Progenitor cell of endocrine pancreas (in vitro differentiated cells): Measurements from ENCODE around the gene HACD2. TPM values are rescaled to one million over a fixed set of nuclear protein-coding genes. Genes with fewer than 3 reads are reported as not detected.

Source experiments
- DNase-seq: peaks from one replicate; pipeline ENCODE4 v3.0.0; 2021; ENCODE audit warnings: low spot score; ENCODE audit not compliant: unreplicated experiment
- H3K27ac Mint-ChIP-seq: 2 replicates; pipeline ENCODE4 v1.8.0; 2021; ENCODE audit warnings: mild to moderate bottlenecking, moderate library complexity, mixed read lengths
- H3K27me3 Mint-ChIP-seq: 2 replicates; pipeline ENCODE4 v1.8.0; 2021; ENCODE audit warnings: mixed read lengths
- H3K36me3 Mint-ChIP-seq: 2 replicates; pipeline ENCODE4 v1.8.0; 2022; ENCODE audit warnings: mixed read lengths; ENCODE audit not compliant: insufficient read depth
- H3K4me1 Mint-ChIP-seq: 2 replicates; pipeline ENCODE4 v1.8.0; 2021; ENCODE audit warnings: low read depth, mixed read lengths
- H3K4me3 Mint-ChIP-seq: 2 replicates; pipeline ENCODE4 v1.8.0; 2021; ENCODE audit warnings: low read depth, mild to moderate bottlenecking, moderate library complexity, mixed read lengths
- H3K9me3 Mint-ChIP-seq: 2 replicates; pipeline ENCODE4 v1.8.0; 2021; ENCODE audit warnings: low read depth, mixed read lengths
- total RNA-seq: library from RNA; stranded (reverse); gene quantifications from 2 replicates; pipeline ENCODE4 v1.2.1, GENCODE V29; 2021
- TF ChIP-seq, protein P1 (sequence below): fragments of 200-600 bp; sonication (generic); IDR thresholded peaks from one replicate; pipeline ENCODE4 v1.5.0; 2021; ENCODE audit warnings: antibody characterized with exemption, mild to moderate bottlenecking; ENCODE audit not compliant: unreplicated experiment

HACD2 gene
- total RNA-seq, 1 donor from 2014 or later: 57.6 TPM

DNA sequence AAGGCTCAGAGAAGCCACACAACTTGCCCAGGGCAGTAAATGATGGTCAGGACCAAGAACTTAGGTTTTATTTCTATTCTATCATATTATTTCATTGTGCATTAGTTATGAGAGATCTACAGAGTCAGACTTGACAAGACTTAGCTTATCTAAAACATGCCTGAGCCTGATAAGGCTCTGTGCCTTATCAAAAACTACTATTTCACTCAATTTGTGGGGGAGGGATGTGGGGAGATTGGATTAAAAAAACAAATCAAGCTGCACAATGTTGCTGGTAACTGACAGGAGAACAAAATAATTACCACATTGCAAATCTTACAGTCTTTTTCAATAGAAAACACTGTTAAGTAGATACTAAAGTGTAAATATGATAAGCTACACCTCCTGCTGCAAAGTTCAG lies 16.0 kb downstream of the HACD2 start:
- H3K27me3 Mint-ChIP-seq: no peaks in the 10 kb centered on the region
- no peak overlapping the region for H3K27ac Mint-ChIP-seq
- peaks cover 10% of the 10 kb centered on the region for H3K36me3 Mint-ChIP-seq
- DNase-seq: no peak
- TF ChIP-seq, protein P1, sequence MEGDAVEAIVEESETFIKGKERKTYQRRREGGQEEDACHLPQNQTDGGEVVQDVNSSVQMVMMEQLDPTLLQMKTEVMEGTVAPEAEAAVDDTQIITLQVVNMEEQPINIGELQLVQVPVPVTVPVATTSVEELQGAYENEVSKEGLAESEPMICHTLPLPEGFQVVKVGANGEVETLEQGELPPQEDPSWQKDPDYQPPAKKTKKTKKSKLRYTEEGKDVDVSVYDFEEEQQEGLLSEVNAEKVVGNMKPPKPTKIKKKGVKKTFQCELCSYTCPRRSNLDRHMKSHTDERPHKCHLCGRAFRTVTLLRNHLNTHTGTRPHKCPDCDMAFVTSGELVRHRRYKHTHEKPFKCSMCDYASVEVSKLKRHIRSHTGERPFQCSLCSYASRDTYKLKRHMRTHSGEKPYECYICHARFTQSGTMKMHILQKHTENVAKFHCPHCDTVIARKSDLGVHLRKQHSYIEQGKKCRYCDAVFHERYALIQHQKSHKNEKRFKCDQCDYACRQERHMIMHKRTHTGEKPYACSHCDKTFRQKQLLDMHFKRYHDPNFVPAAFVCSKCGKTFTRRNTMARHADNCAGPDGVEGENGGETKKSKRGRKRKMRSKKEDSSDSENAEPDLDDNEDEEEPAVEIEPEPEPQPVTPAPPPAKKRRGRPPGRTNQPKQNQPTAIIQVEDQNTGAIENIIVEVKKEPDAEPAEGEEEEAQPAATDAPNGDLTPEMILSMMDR: no peak
- H3K9me3 Mint-ChIP-seq: no peaks in the 10 kb centered on the region
- no peak overlapping the region for H3K4me3 Mint-ChIP-seq
- peaks cover 5% of the 10 kb centered on the region for H3K4me1 Mint-ChIP-seq

DNA sequence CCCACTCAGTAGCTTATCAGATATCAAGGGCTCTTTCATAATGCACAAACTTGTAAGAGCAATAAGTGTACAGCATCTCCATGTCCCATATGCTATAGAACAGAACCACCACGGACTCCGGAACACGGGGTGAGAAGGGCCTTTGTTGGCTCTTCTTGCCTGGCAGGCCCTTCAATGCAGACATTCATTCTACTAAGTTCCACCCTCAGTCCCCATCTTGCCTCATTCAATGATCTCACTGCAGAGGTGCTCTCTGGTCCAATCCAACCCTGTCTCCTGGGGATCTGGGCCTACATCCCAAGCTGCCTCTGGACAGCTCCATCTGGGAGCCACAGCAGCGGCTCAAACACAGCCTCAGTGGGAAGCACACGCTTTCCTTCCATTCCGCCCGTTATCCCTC lies 16.8 kb downstream of the HACD2 start:
- Mint-ChIP-seq H3K4me3 (no peak overlapping the region), H3K9me3 (no peaks in the 10 kb centered on the region), H3K27me3 (no peaks in the 10 kb centered on the region), H3K36me3 (peaks cover 11% of the 10 kb centered on the region), H3K4me1 (peaks cover 5% of the 10 kb centered on the region), H3K27ac (no peak overlapping the region)
- no peak for DNase-seq
- TF ChIP-seq, protein P1: no peak

DNA sequence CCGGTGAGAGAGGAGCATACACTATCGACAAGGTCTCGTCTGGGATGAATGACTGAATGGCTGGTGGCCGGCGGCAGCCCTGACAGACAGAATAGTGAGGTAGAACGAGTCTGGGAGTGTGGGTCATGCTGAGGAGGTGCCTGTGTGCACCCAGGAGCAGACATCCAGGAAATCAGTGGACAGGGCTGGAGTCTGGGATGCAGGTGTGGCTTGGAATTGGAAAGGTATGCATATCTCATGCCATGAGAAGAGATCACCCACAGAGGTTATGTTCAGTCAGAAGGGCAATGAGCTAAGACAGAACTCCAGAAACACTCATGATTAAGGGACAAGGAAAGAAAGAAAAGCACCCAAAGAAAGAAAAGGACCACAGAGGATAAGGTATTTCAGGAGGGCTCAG lies 20.8 kb downstream of the HACD2 start:
- peaks cover 6% of the 10 kb centered on the region for H3K36me3 Mint-ChIP-seq
- H3K4me1 Mint-ChIP-seq: peaks cover 4% of the 10 kb centered on the region
- H3K9me3 Mint-ChIP-seq: no peaks in the 10 kb centered on the region
- H3K27ac Mint-ChIP-seq: no peak overlapping the region
- TF ChIP-seq, protein P1: no peak
- no peaks in the 10 kb centered on the region for H3K27me3 Mint-ChIP-seq
- H3K4me3 Mint-ChIP-seq: no peak overlapping the region
- no peak for DNase-seq

DNA sequence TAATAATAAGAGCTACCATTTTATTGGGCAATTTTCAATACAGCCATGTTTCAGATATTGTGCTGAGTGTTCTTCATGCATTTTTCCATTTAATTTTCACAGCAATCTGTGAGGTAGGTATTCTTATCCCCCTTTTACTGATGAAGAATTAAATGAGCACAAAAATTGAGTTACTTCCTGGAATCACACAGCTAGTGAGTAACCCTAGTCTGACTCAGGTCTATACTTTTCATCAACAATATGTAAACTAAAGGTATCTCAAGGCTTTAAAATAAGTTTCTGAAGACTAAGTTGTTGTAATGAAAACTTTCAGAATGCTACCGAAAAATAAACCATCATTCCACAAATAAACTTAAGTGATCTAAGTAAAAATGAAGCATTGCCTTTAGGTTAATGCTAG lies 22.3 kb downstream of the HACD2 start:
- H3K4me1 Mint-ChIP-seq: no peaks in the 10 kb centered on the region
- no peaks in the 10 kb centered on the region for H3K9me3 Mint-ChIP-seq
- no peaks in the 10 kb centered on the region for H3K27me3 Mint-ChIP-seq
- H3K36me3 Mint-ChIP-seq: peaks cover 10% of the 10 kb centered on the region
- no peak for DNase-seq
- H3K4me3 Mint-ChIP-seq: no peak overlapping the region
- TF ChIP-seq, protein P1: no peak
- no peak overlapping the region for H3K27ac Mint-ChIP-seq

DNA sequence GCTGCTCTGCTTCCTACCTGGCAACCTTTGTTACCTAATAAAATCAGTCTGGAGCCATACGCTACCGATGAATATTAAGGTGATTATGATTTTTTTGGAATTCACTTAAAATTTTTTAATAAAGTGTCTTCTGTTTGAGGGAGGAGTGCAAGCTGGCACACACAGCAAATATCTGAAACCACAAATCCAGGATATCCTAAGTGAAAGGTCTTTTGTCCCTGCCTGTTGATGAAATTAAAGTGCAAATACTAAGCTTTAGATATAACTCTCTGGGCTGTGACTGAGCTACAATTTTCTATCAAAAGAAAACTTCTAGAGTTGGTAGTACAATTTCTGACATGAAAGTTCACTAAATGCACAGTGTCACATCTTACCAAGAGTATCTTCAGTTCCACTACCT lies 23.7 kb downstream of the HACD2 start:
- Mint-ChIP-seq H3K27me3 (no peaks in the 10 kb centered on the region), H3K27ac (no peak overlapping the region), H3K36me3 (peaks cover 20% of the 10 kb centered on the region), H3K4me1 (no peaks in the 10 kb centered on the region), H3K4me3 (no peak overlapping the region), H3K9me3 (peaks cover 8% of the 10 kb centered on the region)
- TF ChIP-seq, protein P1: no peak
- DNase-seq: no peak
